Fibroblast of the aortic adventitia (primary cell): ENCODE results near the gene HOOK1. TPM values are rescaled to one million over a fixed set of nuclear protein-coding genes. Genes with fewer than 3 reads are reported as not detected.
"Not testable (repeated sequence)": the region's sequence is repeated elsewhere in the genome, so short reads cannot be mapped to it uniquely, and the experiment has no call there.

Source experiments
- DNase-seq: peaks from one replicate; pipeline ENCODE4 v3.0.0-alpha.2; 2010; ENCODE audit warnings: low read depth
- H3K4me3 ChIP-seq: 2 replicates; pipeline ENCODE4 v1.5.1; 2011; ENCODE audit warnings: low read depth, mild to moderate bottlenecking, control low read depth, low read length, moderate library complexity
- total RNA-seq: library from RNA; depleted of rRNA; stranded (reverse); fragments of >200 nt; gene quantifications from 2 replicates; pipeline ENCODE4 v1.2.3, GENCODE V29; 2012; ENCODE audit warnings: low replicate concordance
- TF ChIP-seq, protein P1 (sequence below): IDR thresholded peaks from 2 replicates; pipeline ENCODE4 v1.5.1; 2011; ENCODE audit warnings: mild to moderate bottlenecking, low read length, control low read depth, inconsistent platforms; ENCODE audit not compliant: insufficient read depth

Gene HOOK1
- total RNA-seq, 1 donor, result under 0.01 TPM

DNA sequence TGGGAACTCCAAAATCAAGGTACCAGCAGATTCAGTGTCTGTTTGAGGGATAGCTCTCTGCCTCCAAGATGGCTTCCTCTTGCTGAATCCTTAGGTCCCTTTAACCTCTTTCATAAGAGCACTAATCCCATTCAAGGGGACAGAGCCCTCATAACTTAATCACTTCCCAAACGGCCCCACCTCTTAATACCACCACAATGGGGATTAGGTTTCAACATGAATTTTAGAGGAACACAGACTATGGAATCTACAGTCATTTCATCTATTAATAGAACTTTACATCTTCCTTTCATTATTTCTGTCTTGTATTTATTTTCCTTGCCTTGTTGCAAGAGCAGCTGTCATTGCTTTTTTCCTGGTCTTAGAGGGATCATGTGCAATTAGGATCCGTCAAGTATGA is 30.3 kb downstream of the HOOK1 start:
- no peak overlapping the region for H3K4me3 ChIP-seq
- TF ChIP-seq, protein P1, sequence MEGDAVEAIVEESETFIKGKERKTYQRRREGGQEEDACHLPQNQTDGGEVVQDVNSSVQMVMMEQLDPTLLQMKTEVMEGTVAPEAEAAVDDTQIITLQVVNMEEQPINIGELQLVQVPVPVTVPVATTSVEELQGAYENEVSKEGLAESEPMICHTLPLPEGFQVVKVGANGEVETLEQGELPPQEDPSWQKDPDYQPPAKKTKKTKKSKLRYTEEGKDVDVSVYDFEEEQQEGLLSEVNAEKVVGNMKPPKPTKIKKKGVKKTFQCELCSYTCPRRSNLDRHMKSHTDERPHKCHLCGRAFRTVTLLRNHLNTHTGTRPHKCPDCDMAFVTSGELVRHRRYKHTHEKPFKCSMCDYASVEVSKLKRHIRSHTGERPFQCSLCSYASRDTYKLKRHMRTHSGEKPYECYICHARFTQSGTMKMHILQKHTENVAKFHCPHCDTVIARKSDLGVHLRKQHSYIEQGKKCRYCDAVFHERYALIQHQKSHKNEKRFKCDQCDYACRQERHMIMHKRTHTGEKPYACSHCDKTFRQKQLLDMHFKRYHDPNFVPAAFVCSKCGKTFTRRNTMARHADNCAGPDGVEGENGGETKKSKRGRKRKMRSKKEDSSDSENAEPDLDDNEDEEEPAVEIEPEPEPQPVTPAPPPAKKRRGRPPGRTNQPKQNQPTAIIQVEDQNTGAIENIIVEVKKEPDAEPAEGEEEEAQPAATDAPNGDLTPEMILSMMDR, result no peak
- no peak for DNase-seq

DNA sequence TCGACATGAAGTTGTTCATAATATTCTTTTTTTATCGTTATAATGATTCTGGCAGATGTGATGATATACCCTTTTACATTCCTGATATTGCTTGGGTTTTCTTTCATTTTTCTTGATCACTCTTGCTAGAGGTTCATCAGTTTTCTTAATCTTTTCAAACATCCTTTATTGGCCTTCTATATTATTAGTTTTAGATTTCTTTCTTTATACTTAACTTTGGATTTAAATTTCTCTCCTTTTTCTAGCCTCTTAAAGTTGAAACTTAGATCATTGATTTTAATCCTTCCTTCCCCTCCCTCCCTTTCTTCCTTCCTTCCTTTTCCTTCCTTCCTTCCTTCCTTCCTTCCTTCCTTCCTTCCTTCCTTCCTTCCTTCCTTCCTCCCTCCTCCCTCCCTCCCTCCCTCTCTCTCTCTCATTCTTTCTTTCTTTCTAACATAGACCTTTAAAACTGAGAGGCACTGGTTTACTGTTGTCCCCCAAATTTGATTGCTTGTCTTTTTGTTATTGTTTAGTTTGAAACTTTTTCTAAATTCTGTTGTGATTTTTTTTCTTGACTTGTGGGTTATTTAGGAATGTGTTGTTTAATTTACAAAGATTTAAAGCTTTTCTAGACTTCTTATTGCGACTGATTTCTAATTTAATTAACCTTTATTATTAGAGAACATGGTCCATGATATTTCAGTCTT is 31.6 kb downstream of the HOOK1 start:
- no peak for DNase-seq
- TF ChIP-seq, protein P1, result no peak
- H3K4me3 ChIP-seq, result no peak overlapping the region

DNA sequence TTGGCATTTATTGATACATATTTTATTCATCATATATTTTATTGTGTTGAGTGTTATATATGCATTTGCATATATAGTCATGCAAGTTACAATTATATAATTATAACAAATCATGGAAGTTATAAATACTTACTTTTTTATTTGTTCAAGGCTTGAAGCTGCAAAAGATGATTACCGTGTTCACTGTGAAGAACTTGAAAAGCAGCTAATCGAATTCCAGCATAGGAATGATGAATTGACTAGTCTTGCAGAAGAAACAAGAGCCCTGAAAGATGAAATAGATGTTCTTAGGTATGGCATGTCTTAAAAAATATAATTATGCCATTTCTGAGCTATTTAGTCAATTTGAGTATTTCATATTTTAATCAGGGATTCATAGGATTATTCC is 32.1 kb downstream of the HOOK1 start:
- TF ChIP-seq, protein P1, result no peak
- H3K4me3 ChIP-seq, result no peak overlapping the region
- DNase-seq, result no peak

DNA sequence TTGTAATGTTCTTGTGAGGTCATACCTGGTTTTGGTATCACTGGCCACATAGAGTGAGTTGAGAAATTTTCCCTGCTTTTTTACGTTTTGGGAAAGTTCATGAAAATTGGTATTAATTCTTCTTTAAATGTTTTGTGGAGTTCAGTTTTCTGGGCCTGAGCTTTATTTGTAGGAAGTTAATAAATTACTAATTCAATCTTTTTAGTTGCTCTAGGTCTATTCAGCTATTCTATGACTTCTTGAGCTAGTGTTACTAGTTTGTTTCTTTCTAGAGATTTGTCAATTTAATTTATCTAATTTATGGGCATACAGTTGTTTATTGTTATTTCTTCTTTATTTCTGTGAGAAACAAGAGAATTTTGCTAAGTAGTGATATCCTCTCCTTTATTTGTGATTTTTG is 37.4 kb downstream of the HOOK1 start:
- no peak overlapping the region for H3K4me3 ChIP-seq
- TF ChIP-seq, protein P1, result no peak
- DNase-seq, result no peak

DNA sequence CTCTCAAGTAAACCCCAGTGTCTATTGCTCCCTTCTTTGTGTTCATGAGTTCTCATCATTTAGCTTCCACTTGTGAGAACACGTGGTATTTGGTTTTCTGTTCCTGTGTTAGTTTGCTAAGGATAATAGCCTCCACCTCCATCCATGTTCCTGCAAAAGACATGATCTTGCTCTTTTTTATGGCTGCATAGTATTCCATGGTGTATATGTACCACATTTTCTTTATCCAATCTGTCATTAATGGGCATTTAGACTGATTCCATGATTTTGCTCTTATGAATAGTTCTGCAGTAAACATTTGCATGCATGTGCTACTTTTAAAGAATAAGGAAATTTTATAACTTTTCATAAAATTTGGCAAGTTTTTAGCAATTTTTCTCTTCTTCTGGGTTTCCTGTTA is 40.5 kb downstream of the HOOK1 start:
- not testable (repeated sequence) for DNase-seq, H3K4me3 ChIP-seq

DNA sequence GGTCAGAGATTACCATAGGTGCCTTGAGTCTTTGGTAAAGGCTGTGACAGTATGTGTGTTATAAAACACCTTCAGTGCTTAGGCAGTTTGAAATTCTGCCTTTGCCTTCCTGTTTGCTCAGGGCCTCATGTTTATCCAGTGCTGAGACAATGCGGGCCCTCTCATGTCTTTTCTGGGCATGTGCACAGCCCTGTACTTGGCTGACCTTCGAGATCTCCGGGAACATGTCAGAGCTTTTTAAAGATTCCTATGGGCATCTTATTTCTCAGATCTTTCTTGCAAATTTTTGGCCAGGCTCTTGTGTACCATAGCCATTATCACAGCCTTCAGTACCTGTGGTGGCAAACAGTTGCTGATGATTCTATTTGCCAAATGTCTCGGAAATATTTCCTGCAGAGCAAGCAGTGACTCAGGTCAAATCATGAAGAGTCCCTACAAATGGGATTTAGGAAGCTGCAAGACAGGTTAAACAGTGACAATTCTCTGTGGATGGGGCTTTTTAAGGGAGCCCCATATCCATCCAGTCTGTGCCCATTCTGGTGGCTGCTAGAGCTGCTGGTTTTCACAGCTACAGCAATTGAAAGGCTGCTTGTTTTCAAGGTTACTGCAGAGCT is 42.1 kb downstream of the HOOK1 start:
- no peak overlapping the region for H3K4me3 ChIP-seq
- DNase-seq, result no peak
- TF ChIP-seq, protein P1, result no peak

DNA sequence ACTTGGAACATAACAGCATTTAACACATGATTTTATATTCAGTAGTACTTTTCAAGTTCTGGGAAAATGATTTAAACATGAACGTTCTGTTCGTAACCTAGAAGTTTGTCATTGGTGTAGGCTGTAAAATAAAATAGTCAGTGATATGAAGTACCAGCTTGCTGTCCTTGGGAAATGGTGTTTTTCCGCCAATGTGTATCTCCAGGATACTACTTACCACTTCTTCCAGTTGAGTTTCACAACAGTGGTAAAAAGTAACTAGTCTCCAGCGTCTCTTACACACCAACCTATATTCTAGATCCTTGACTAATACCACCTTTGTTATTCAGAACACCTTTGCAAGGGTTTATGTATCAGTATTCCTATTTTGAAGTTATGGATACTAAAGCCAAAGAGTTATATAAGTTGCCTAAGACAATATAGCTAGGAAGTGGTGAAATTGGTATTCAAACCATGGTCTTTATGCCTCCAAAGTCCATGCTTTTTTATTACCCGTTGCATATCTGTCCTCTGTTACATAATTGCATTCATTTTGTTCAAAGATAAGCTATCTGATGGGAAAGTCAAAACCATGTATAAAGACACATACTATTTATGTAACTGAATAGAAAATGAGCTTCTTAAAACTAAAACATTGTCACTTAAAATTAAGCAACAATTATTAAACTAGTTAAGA is 43.1 kb downstream of the HOOK1 start:
- H3K4me3 ChIP-seq, result no peak overlapping the region
- TF ChIP-seq, protein P1, result no peak
- no peak for DNase-seq
